ENCODE measurements around the gene TDRD9.

TDRD9 gene

DNA sequence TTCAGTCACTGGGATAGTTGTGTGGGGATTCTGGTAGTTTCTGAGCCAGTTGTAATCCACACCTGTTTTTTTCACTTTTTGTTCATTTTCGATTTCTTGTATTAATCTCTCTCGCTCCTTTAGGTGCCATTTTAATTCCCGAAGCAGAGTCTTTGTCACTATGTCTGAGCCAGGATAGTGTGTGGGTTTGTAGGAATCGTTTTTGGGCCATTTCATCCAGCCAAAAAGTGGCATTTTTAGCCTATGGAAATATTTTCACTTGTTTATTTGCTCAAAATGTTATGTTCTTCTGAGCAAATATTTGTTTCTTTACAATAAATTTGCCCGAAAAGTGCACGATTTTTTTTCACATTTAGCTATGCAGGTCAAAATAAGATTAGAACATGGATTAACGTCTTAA, 13.2 kb downstream of the TDRD9 start:
- TF ChIP-seq, protein P1, sequence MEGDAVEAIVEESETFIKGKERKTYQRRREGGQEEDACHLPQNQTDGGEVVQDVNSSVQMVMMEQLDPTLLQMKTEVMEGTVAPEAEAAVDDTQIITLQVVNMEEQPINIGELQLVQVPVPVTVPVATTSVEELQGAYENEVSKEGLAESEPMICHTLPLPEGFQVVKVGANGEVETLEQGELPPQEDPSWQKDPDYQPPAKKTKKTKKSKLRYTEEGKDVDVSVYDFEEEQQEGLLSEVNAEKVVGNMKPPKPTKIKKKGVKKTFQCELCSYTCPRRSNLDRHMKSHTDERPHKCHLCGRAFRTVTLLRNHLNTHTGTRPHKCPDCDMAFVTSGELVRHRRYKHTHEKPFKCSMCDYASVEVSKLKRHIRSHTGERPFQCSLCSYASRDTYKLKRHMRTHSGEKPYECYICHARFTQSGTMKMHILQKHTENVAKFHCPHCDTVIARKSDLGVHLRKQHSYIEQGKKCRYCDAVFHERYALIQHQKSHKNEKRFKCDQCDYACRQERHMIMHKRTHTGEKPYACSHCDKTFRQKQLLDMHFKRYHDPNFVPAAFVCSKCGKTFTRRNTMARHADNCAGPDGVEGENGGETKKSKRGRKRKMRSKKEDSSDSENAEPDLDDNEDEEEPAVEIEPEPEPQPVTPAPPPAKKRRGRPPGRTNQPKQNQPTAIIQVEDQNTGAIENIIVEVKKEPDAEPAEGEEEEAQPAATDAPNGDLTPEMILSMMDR (IDR thresholded peaks at IDR 0.05) = no peak

DNA sequence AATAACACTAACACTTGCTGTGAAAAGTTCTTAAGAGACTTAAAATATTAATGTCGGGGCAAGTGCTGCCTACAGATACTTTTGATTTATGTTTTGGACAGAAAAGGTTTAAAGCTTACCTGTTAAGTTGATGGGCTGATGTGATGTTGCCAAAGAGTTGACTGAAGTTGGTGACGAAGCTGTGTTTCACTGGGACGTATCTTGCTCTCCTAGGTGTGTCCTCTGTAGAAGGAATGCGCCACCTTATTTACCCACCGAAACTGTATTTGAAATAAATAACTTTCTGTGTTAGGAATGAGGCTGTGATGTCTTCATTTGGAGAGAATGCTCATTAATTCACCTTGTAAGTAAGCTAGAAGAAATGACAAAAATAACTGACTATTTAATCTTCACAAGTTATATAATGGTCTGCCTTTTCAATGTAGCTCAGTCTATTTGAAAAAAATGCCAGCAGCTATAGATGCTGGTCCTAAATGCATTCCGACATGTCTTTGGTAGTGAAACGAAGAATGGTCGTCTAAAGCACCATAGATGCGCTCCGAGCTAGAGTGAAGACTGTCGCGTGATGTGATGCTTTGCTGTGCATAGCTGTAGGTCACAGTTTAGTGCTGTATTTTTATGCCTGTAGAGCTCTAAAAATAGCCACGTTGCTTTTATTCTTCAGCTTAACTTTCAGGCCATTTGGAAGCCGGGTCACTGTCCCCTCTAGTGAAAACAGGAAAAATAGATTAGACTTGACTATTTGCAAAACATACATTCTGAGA, 13.9 kb downstream of the TDRD9 start, which contains the start of gene RD3L:
RD3L (minus strand) TSS at position 557 of the 764 bp plus-strand sequence. CDS start 834 bp downstream, outside the sequence.
- TF ChIP-seq, protein P1 (IDR thresholded peaks at IDR 0.05) = no peak

DNA sequence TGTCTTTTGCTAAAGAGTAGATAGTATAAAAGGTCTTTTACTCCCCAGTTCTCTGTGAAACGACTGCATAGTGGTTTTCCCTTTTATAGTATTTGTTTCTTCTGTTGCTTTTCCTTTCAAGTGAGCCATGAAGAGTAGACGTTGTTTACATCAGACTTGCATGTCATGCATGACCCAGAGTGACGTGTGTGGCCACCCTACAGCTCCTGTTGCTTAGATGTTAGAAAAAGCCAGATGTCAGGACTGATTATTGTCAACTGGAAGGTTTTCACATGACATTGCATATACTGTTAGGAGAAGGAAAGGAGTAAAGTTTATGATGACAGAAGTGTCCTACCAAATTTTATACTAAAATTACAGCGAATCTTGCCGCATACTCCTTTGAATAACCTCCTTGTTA, 15.4 kb downstream of the TDRD9 start:
- TF ChIP-seq, protein P1 (IDR thresholded peaks at IDR 0.05) = no peak

DNA sequence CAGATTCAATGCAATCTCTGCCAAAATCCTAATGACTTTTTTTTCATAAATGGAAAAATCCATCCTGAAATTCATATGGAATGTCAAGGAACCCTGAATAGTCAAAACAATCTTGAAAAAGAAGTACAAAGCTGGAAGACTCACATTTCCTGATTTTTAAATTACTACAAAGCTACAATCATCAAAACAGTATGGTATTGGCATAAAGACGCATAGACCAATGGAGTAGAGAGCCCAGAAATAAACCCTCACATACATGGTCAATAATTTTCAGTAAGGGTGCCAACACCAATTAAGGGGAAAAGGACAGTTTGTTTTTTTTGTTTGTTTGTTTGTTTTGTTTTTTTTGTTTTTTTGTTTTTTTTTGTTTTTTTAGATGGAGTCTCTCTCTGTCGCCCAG, 18.7 kb downstream of the TDRD9 start:
- TF ChIP-seq, protein P1 (IDR thresholded peaks at IDR 0.05) = no peak

DNA sequence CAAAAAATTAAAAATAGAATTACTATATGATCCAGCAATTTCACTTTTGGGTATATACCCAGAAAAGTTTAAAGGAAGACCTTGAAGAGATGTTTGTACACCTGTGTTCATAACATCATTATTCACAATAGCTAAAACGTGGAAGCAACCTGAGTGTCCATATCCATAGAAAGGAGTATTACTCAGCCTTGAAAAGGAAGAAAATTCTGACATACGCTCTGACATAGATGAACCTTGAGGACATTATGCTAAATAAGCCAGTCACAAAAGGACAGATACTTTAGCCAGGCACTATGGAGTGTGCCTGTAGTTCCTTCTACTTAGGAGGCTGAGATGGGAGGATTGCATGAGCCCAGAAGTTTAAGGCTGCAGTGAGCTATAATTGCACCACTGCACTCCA, 20.2 kb downstream of the TDRD9 start:
- TF ChIP-seq, protein P1 (IDR thresholded peaks at IDR 0.05) = no peak

DNA sequence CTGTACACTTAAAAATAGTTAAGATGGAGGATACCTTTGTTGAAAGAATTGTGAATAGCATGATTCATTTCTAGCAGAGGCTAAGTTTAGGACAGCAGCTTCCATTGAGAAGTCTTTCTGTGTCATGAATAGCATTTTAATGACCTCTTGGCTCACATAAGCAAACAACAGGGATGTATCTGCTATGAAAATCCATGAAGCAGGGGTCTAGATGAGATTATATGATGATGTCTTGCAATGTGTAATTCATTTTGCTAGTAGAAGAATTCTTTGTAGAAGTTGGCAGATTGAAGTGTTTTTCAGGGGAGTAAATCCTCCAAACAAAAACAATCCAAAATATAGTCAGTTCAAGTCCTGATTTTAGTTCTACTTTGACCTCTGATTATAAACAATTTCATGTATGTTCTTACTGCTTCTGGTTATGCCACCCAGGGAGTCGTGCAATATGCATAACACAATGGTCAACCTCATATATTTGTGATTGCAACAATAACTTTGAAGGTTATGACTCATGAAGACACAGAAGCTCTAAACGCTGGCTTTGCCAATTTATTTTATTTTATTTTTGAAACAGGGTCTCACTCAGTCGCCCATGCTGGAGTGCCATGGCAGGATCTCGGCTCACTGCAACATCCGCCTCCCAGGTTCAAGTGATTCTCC, 21.0 kb downstream of the TDRD9 start:
- TF ChIP-seq, protein P1 (IDR thresholded peaks at IDR 0.05) = no peak

DNA sequence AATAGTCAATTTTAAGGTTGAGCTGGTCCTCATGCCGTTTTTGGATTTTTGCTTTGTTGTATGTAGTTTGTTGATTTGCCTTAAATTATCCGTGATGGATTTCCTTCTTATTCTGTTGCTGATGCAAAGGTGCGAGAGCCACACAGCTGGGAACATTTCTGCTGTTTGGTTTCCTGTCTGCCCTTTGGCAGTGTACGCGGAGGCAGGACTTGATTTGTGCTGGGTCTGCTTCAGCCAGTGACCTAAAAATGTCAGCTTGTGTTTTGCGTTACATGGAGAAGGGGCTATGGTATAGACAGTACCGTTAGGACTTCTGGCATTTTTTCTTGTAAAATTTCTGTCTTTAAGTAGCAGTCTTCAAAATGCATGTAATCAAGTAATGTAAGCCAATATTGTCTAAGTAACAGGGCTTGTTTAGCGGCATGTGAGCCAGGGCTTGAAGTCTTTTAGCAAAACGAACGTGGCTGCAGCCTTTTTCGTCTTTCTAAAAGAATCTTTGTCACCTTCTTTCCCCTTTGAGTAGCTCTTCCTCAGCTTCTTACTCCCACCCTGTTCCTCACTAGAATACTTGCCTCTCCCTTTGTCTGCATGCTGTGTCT, 32.3 kb downstream of the TDRD9 start:
- TF ChIP-seq, protein P1 (IDR thresholded peaks at IDR 0.05) = no peak

All from LNCAP (cell line).